Head of caudate nucleus (tissue), 42 donors: ENCODE data around the gene MED4.
"Not testable (repeated sequence)": the region's sequence is repeated elsewhere in the genome, so short reads cannot be mapped to it uniquely, and the experiment has no call there.

ENCODE experiments used
- DNase-seq, 42 donors: peaks; one replicate each; pipeline versions ENCODE4 v3.0.0 to v3.0.0-alpha.2; 2020 to 2021; ENCODE audit warnings: mixed read lengths in 7 of 42
- intact Hi-C: fragments of 100-400 bp; cut with DNase I; formaldehyde crosslinking; loops from one replicate; pipeline ENCODE4 v1.15.0; 2022

MED4 gene

DNA sequence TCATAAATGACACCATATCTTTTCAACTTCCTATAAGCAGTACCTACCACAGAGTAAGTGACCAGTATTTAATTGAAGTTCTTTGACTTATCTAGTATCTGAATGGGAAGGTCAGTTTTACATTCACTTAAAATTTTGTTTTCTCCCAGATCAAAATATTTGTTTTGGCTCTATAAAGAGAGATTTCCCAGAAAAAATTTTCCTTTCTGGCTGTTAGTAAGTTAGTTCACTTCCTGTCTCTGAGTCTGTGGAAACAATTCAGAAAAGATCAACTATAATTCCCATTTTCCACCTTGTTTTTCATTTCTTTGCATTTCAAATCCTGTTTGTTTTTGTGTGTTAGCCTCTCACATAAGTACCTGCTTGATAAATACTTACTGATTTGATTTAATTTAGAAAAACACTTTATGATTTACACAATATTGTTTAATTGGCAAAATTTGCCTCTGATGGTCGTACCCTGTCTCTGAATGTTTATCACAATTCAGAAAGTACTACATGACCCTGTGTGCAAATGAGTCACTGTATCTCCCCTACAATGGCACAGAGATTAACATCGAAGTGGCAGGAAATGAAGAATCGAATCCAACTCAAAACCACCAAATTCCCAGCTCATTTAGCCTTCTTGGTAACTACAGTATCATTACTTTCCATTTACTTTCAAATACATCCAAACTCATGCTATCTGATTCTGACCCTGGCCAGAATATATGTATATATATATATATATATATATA lies 15.4 kb upstream of the MED4 start:
- intact Hi-C loops = loop anchor here (10.0 kb wide), 1 partner anchor 665 kb away; no protein-coding TSS in a partner anchor
- DNase-seq = no peak

DNA sequence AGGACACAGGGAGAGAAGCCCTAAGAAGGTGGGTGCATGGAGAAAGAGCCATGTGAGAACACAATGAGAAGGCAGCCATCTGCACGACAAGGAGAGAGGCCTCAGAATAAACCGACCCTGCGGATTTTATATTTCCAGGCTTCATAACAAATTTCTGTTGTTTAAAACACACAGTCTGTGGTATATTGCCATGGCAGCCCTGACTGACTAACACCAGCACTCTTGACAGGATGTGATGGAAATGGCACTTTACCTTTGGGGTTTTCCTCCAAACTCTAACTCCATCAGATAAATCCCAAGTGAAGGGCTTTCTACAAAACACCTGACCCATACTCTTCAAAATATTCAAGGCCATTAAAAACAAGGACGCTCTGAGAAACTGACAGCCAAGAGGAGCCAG lies 13.2 kb upstream of the MED4 start:
- DNase-seq = no peak
- intact Hi-C loops = no loop called here

DNA sequence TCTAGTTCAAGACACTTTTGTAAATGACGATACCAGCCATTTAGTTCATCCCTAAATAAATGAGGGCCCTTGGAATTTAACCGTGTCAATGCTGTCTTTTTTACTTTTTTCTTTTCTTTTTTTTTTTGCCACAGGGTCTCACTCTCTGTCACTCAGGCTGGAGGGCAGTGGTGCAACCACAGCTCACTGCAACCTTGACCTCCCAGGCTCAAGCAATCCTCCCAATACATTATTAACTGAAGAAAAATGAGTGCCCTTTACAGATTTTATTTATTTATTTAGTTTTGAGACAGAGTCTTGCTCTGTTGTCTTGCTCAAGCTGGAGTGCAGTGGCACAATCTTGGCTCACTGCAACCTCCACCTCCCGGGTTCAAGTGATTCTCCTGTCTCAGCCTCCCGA lies 2.9 kb upstream of the MED4 start:
- intact Hi-C loops = loop anchor here (10.0 kb wide), 1 partner anchor 487 kb away; no protein-coding TSS in a partner anchor
- no peak for DNase-seq

DNA sequence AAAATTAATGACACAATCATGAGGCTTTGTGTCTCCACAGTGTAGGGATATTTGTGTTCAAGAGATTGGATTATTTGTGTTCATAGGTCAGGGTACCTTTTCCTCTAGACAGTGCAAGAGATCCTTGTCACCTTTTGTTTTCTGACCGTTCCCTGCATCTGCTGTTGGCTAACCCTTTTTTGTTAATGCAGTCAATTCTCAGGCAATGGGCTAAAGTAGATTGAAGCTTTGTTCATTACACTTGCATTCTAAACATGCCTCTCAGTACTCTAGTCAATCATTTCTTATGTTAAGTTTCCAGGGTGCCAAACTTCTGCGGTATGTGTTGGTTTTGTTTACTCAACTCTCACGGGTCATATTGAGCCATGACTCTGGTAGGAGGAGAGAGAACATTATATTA lies 1.8 kb upstream of the MED4 start:
- intact Hi-C loops = loop anchor here (10.0 kb wide), 1 partner anchor 488 kb away; no protein-coding TSS in a partner anchor
- DNase-seq = no peak

DNA sequence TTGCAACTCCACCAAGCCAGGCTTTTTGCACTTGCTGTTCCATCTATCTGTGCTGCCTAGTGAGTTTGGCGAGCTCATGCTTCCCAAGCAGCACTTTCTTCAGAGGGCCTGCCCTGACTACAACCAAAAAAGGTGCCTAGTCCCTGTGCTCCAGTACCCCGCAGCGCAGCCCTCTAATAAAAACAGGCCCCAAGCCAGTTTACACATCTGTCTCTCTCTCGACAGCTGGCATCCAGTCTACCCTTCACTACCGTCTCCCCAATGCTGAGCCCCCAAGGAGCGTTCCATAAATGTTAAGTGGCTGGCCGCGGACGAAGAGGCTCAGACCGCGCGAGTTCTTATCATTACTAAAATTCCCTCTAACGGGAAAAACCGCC lies 512 bp downstream of the MED4 start:
- intact Hi-C loops = loop anchor here (10.0 kb wide), 1 partner anchor 490 kb away; no protein-coding TSS in a partner anchor
- DNase-seq = peak in 9 of 42 donors; percentile 4 to 42 (median 10)

DNA sequence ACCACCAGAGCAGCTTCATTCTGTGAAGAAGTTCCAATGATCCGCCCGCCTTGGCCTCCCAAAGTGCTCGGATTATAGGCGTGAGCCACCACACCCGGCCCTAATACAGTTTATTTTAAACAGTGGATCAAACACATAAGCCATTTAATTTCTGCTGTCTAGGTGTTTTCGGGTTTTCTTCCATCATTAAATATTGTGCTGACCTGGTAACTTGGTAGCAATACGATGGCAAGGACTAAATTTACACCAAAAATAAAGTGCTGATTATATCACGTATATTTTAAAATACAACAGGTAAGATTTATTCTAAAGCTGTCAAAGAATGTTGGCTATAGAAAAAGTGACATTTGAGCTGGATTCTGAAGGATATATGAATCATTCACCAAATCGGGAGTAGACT lies 1.3 kb downstream of the MED4 start:
- DNase-seq = no peak
- intact Hi-C loops = loop anchor here (10.0 kb wide), 1 partner anchor 491 kb away; no protein-coding TSS in a partner anchor

DNA sequence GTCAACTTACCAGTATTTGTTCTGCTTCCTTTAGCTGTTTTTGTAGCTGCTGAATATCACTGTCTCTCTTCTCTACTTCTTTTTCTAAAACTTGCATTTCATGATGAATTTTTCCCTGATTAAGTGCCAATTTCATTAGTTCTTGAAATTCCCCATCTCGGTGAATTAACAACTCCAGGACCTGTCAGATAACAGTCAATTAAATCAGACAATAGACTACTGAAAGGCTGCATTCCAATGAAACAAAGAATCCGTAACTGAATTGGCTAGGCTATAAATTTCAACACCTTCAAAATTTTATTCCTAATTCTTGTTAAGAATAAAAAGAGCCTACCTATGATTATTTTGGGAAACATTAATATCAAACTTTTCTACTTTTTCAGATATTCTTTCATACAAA lies 8.6 kb downstream of the MED4 start:
- DNase-seq = no peak
- intact Hi-C loops = no loop called here

DNA sequence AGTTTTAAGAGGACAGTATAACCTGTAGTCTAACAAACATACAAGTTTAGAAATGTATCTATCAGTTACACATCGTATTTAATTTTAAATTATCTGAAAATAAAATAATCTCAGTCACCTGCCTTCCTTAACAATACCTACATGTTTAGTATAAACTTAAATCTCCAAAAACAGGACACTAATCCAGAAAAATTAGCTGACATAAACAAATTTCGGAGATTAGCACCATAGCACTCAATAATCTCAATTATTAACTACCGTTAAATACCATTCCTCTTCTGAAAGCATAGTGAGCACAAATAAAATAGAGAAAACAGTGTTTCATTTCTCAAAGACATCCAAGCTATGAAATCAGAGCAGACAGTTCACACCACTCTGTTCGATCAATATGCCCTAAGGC lies 13.2 kb downstream of the MED4 start:
- no peak for DNase-seq
- intact Hi-C loops = no loop called here

DNA sequence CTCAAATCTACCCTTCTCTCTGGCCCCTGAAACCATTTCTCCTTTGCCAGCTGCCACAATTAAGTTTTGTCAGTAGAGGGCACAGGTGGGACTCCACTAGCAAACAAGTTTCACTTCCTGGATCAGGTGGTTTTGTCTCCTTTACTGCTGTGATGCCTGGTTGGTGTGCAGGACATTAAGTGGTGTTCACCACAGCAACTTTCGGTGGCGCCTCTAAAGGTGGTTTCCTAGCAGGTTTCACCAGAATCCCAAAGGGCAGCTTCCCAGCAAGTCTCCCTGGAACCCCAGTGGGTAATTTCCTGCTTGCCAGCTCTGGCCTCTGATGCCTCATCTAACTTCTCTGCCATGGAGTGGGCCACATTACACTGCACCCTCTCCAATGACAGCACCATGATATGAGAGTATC lies 16.6 kb downstream of the MED4 start:
- intact Hi-C loops = no loop called here
- no peak for DNase-seq

DNA sequence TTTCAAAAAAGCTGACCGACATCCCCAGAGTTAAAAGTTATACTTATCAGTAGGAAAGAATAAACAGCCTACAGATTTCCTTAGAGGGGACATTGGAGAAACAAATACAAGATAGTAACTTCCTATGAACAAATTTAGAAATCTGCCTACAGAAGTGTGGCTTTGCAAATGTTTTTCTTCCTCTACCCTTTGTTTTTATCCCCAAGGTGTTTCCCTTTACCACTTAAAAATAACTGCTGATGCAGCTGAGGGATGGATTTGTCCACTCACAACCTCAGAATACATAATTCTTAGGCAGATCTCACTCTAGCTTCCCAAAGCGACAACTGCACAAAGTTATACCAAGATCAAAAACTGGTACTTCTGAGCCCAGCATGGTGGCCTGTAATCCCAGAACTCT lies 20.9 kb downstream of the MED4 start:
- no peak for DNase-seq
- intact Hi-C loops = no loop called here

DNA sequence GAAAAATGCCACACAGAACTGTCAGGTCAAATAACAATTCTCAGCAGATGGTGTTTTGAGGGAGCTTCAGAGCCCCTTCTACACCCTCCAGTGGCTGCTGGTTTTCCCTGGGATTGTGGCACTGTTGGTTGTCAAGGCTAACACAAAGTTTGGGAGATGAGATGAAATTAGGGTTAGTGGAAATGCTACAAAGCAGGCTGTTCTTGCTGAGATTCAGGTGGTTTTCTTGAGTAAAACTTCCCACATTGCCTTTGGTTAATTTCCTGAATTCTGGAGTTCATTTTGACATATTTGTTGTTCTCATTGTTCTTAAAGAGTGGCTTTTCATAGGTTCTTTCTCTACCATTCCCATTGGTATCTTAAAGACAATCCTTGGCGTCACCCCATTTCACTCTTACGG lies 22.1 kb downstream of the MED4 start:
- DNase-seq = no peak
- intact Hi-C loops = no loop called here

DNA sequence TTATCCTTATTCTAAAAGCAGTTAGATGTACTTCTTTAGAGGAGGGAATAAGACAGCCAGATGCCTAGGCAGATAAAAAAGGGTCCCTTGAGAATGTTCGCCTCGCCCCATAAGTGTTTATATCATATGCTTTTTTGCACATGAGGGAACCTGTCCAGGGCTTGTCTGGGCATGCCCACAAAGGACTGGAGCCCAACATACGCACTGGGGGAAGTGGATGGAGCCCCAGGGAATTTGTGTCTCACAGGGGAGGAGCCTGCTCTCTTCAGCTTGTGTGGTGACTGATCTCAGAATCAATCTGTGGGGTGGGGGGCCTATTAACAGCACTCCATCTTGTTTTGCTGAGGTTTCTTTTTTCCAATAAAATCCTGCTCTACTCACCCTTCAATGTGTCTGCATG lies 22.6 kb downstream of the MED4 start:
- intact Hi-C loops = no loop called here

DNA sequence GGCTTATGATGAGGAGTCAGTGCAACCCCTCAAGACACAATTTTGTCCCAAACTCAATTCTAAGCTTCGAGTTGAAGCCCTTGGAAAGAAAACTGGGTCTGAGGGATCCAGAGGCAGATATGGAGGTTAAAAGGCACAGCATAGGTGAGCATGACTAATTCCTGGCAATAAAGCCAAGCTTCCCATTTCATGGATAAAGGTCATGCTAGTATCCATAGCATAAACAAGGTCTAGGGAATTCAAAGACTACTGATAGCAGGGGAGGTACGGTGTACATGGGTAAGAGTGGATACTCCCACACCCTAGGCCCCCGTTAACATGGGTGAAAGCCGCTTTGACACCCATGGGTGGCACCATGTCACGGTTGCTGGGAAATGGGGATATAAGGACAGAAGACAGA lies 24.0 kb downstream of the MED4 start:
- intact Hi-C loops = no loop called here

More for the DNA sequence above, 22.6 kb downstream of the MED4 start:
- no peak for DNase-seq

DNA sequence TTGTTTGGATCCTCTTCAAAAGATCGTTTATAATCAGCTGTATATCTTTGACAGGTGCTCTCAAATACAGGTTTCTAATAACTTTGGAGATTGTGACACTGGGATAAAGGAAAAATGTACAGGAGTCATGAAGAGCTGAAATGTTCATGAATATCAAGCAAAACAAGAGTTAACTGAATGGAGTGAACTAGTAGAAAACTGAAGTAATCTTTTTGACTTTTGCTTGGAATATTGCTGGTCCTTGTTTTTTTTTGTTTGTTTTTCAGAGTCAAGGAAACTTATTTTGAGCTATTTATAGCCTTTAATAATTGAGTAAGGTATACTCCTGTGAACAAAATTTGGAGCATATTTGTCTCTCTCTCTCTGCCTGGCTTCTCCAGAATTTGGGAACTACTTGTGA lies 25.3 kb downstream of the MED4 start:
- intact Hi-C loops = no loop called here
- DNase-seq = no peak

More for the DNA sequence above, 24.0 kb downstream of the MED4 start:
- no peak for DNase-seq

DNA sequence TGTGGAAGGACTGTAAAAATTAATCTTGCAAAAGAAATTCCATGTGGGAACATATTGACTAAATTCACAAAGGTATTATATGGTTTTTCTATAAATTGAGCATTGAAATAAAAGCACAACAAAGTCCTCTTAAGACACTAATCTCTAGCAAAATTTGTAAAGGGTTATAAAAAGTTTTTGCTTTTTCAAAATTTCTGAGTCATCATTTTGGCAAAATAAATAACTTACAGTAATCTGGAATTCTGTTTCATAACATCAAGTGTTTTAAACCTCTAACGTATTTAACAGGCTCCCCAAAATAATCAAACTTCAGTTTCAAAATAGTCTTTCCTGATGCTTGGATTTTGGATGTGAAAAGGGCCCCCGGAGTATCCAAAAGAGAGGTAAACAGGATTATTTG lies 26.0 kb downstream of the MED4 start:
- no peak for DNase-seq

DNA sequence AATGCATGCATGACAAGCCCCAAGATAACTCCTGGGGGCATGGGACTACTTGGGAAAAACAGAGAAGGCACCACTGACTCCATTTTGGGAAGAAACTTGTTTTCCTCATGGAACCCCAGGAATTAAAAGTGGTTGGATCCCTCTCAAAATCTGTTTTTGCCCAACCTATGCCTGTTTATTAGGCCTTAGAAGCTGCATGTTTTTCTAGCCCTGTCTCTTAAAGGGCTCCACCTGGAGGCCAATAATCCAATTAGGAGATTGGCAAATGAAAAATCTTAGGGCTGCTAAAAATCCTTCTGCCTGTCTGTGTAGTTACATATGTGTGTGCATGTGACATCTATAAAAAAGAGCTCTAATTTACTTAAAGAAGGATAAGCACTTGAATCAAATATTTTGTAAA lies 26.9 kb downstream of the MED4 start:
- intact Hi-C loops = no loop called here
- no peak for DNase-seq

More for the DNA sequence above, 26.0 kb downstream of the MED4 start:
- intact Hi-C loops = no loop called here

DNA sequence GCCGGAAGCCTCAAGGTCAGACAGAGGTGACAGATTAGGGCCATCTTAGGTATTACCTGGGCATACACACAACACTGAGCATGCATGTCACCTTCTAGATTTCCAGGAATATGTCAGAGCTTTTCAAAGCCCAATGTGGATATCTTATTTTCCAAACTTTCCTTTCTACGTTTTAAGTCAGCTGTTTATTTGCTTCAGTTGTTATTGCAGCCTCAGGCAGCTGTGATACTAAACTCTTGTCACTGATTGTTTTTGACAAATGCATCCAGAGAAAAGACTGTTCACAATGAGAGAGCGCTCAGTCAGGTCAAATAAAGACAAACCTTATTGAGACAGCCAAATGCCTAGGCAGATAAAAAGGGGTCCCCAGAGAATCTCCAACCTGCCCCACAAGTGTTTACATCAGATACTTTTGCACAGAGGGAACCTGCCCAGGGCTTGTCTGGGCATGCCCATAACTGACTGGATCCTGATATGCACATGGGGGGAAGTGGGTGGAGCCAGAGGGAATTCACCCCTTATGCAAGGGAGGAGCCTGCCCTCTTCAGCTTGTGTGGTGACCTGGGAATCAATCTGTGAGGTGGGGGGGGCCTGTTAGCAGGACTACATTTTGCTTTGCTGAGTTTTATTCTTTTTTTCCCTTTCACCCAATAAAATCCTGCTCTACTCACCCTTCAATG lies 28.5 kb downstream of the MED4 start:
- no peak for DNase-seq
- intact Hi-C loops = no loop called here

DNA sequence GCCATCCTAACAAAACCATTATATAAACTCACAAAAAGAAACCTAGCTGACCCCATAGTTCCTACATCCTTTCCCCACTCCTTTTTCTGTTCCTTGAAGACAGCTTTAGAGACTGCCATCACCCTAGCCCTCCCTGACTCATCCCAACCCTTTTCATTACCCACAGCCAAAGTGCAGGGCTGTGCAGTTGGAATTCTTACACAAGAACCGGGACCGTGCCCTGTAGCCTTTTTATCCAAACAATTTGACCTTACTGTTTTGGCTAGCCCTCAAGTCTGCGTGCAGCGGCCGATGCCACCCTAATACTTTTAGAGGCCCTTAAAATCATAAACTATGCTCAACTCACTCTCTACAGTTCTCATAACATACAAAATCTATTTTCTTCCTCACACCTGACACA lies 35.0 kb downstream of the MED4 start:
- DNase-seq, intact Hi-C loops: not testable (repeated sequence)

DNA sequence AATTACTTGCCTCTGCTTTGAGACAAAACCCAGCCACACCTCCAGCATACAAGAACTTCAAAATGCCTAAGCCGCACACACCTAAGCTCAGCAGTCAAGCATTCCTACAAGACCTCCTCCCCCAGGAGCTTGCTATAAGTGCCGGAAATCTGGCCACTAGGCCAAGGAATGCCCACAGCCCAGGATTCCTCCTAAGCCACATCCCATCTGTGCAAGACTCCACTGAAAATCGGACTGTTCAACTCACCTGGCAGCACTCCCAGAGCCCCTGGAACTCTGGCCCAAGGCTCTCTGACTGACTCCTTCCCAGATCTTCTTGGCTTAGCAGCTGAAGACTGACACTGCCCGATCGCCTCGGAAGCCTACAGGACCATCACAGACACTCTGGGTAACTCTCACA lies 36.4 kb downstream of the MED4 start:
- DNase-seq = peak in 13 of 42 donors; percentile 3 to 49 (median 15)
- intact Hi-C loops = not testable (repeated sequence)

DNA sequence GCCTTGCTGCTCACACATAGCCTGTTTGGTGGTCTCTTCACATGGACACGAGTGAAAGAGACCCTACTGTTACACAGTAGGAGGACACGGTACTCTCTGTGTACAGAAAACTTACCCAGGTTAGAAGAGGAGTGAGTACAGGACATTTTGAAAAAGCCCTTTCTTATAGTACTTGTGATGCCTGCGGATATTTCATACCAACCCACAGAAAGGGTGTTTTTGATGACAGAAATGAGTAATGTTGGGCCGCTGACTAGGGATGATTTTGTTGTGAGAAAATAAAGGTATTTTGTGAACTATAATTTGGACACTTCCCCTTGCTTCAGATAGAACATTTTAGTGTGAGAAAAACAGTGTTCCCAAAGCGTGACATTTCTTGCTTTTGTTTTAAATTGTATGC lies 39.2 kb downstream of the MED4 start:
- no peak for DNase-seq
- intact Hi-C loops = no loop called here

DNA sequence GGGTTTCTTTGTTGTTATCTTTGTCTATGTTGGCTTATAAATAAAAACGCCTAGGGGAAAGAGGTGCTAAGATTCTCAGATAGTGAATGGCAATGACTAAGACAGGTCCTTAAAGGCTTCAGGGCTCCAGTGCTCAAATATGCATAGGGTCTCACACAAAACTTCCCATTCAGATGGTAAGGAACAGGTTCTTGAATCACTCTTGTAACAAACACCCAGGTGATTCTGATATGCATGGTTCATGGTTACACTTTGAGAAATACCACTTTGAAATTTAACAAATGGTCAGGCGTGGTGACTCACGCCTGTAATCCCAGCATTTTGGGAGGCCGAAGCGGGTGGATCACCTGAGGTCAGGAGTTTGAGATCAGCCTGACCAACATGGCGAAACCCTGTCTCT lies 40.3 kb downstream of the MED4 start:
- intact Hi-C loops = no loop called here
- DNase-seq = no peak
